ENCODE measurements around the gene DNAH14.

DNA sequence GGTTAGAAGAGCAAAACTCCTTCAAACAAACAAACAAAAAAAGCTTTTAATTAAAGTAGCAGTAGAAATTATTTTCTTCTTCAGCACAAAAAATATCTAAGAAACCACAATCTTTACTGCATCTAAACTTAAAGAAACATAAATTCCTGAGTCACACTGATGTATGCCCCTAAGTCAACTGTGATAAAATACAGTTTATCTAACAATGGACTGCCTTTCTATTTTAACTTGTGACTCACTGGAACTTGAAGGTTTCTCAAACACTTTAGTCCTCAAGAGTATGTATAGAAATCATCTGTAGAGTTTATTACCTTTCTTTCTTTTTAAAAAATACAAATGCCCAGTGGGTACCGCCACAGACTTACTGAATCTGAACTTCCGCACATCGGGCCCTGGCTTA, 412.2 kb downstream of the DNAH14 start:
- TF ChIP-seq, protein P1, sequence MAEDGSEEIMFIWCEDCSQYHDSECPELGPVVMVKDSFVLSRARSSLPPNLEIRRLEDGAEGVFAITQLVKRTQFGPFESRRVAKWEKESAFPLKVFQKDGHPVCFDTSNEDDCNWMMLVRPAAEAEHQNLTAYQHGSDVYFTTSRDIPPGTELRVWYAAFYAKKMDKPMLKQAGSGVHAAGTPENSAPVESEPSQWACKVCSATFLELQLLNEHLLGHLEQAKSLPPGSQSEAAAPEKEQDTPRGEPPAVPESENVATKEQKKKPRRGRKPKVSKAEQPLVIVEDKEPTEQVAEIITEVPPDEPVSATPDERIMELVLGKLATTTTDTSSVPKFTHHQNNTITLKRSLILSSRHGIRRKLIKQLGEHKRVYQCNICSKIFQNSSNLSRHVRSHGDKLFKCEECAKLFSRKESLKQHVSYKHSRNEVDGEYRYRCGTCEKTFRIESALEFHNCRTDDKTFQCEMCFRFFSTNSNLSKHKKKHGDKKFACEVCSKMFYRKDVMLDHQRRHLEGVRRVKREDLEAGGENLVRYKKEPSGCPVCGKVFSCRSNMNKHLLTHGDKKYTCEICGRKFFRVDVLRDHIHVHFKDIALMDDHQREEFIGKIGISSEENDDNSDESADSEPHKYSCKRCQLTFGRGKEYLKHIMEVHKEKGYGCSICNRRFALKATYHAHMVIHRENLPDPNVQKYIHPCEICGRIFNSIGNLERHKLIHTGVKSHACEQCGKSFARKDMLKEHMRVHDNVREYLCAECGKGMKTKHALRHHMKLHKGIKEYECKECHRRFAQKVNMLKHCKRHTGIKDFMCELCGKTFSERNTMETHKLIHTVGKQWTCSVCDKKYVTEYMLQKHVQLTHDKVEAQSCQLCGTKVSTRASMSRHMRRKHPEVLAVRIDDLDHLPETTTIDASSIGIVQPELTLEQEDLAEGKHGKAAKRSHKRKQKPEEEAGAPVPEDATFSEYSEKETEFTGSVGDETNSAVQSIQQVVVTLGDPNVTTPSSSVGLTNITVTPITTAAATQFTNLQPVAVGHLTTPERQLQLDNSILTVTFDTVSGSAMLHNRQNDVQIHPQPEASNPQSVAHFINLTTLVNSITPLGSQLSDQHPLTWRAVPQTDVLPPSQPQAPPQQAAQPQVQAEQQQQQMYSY (CRISPR knock-in tag; IDR thresholded peaks at IDR 0.05), result no peak
- no peak for TF ChIP-seq EZH2 (IDR thresholded peaks at IDR 0.05; ENCODE audit: borderline replicate concordance, control insufficient read depth, low read depth, low read length)
- TF ChIP-seq, protein P2, sequence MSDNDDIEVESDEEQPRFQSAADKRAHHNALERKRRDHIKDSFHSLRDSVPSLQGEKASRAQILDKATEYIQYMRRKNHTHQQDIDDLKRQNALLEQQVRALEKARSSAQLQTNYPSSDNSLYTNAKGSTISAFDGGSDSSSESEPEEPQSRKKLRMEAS (IDR thresholded peaks at IDR 0.05; ENCODE audit: low read depth, low read length), result no peak

Data from GM12878 (cell line).